Small intestine (tissue), 7 donors: Measurements from ENCODE around the gene CDX2. TPM values are rescaled to one million over a fixed set of nuclear protein-coding genes. Genes with fewer than 3 reads are reported as not detected.

Experiments
- DNase-seq, 2 donors: peaks; one replicate each; pipeline versions ENCODE4 v3.0.0 to v3.0.0-alpha.2; 2013
- FAIRE-seq: peaks from 2 replicates; lab custom pipeline; 2012; peaks lifted over from hg19 to GRCh38; lab: Jason Lieb, UNC
- H3K27ac ChIP-seq, 3 donors: one replicate each; pipeline ENCODE4 v1.5.1; 2013; ENCODE audit warnings: low read length in 2 of 3, mild to moderate bottlenecking in 2 of 3, control low read depth in 1 of 3, inconsistent platforms in 1 of 3, low read depth in 1 of 3, moderate library complexity in 1 of 3
- H3K27me3 ChIP-seq, 3 donors: one replicate each; pipeline ENCODE4 v1.6.1; 2013; ENCODE audit warnings: low read length in 3 of 3, inconsistent platforms in 1 of 3; ENCODE audit not compliant: control insufficient read depth in 3 of 3, insufficient read depth in 3 of 3
- H3K36me3 ChIP-seq, 3 donors: one replicate each; pipeline ENCODE4 v1.6.1; 2013; ENCODE audit warnings: low read length in 3 of 3, inconsistent platforms in 1 of 3, low read depth in 1 of 3, mild to moderate bottlenecking in 1 of 3, moderate library complexity in 1 of 3; ENCODE audit not compliant: control insufficient read depth in 3 of 3, insufficient read depth in 2 of 3
- H3K4me1 ChIP-seq, 3 donors: one replicate each; pipeline ENCODE4 v1.6.1; 2013; ENCODE audit warnings: low read length in 2 of 3, inconsistent platforms in 1 of 3, low read depth in 1 of 3, mild to moderate bottlenecking in 1 of 3, moderate library complexity in 1 of 3; ENCODE audit not compliant: control insufficient read depth in 3 of 3, insufficient read depth in 2 of 3
- H3K4me3 ChIP-seq, 3 donors: one replicate each; pipeline ENCODE4 v1.5.1; 2013; ENCODE audit warnings: low read length in 3 of 3, control low read depth in 1 of 3, inconsistent platforms in 1 of 3, low read depth in 1 of 3, mild to moderate bottlenecking in 1 of 3, moderate library complexity in 1 of 3
- H3K9me3 ChIP-seq, 2 donors: one replicate each; pipeline ENCODE4 v1.6.1; 2013; ENCODE audit warnings: low read depth in 1 of 2, low read length in 1 of 2; ENCODE audit not compliant: control insufficient read depth in 2 of 2, insufficient read depth in 1 of 2
- WGBS, 3 donors: extraction: QIAGEN DNeasy Blood & Tissue Kit; methylation state at CpG; one replicate each; pipeline ENCODE4 v1.1.7; 2013; 5-methylcytosine and 5-hydroxymethylcytosine counted together
- polyA plus RNA-seq, 4 donors: library from polyadenylated mRNA; stranded (reverse) in 3 of 4; unstranded in 1 of 4; fragments of 200-250 nt in 3 of 4; fragments of 120-200 nt in 1 of 4; gene quantifications; one replicate each; pipeline versions ENCODE4 v1.2.1 to v1.2.3, GENCODE V29; 2013
- donor health status: healthy with polysubstance abuse.
- donor health status: control.
- donor health status: control.
- donor health status: Bipolar disorder and iron deficiency.
- donor health status: healthy.

Gene CDX2
- polyA plus RNA-seq, 4 donors: 66.2 to 187 (median 93.4) TPM

- WGBS, 3 donors: 3 to 9% (median 4%) methylated on average over 52 to 53 of the region's 53 CpGs
- peak overlapping the region; percentile 18 to 38 (median 28) for H3K4me3 ChIP-seq
- peaks cover 2 to 36% (median 6%) of the 10 kb centered on the region in 3 donors for H3K4me1 ChIP-seq
- H3K27me3 ChIP-seq: peaks cover 0 to 50% (median 44%) of the 10 kb centered on the region in 3 donors
- DNase-seq (peak; percentile 49 to 66), FAIRE-seq (no peak)
- H3K27ac ChIP-seq: peak overlapping the region; percentile 75 to 98 (median 78)
- H3K36me3 ChIP-seq: peaks cover 0 to 26% (median 0%) of the 10 kb centered on the region in 3 donors
- no peaks in the 10 kb centered on the region for H3K9me3 ChIP-seq
These were observed 1.5 kb upstream of the CDX2 start for GRCh38 chr13:27970382-27971235.

GRCh38 chr13:27969866-27970229 is 733 bp upstream of the CDX2 start:
- peak overlapping the region; percentile 78 to 98 (median 95) for H3K27ac ChIP-seq
- WGBS, 3 donors: 3 to 19% (median 8%) methylated on average over 7 of the region's 7 CpGs
- FAIRE-seq (no peak), DNase-seq (no peak)
- peak overlapping the region in 2 of 3 donors; percentile 21 to 38 for H3K4me3 ChIP-seq
- peaks cover 0 to 50% (median 46%) of the 10 kb centered on the region in 3 donors for H3K27me3 ChIP-seq
- H3K36me3 ChIP-seq: peaks cover 0 to 33% (median 0%) of the 10 kb centered on the region in 3 donors
- H3K9me3 ChIP-seq: no peaks in the 10 kb centered on the region
- peaks cover 2 to 36% (median 6%) of the 10 kb centered on the region in 3 donors for H3K4me1 ChIP-seq

- peaks cover 0 to 52% (median 49%) of the 10 kb centered on the region in 3 donors for H3K27me3 ChIP-seq
- H3K27ac ChIP-seq: peak overlapping the region; percentile 90 to 98 (median 97)
- H3K9me3 ChIP-seq: no peaks in the 10 kb centered on the region
- H3K4me3 ChIP-seq: peak overlapping the region; percentile 78 to 97 (median 89)
- FAIRE-seq: no peak
- H3K4me1 ChIP-seq: peaks cover 0 to 23% (median 2%) of the 10 kb centered on the region in 3 donors
- no peak for DNase-seq
- peaks cover 0 to 43% (median 0%) of the 10 kb centered on the region in 3 donors for H3K36me3 ChIP-seq
- WGBS, 3 donors: 0 to 4% (median 1%) methylated on average over 58 to 86 of the region's 86 CpGs
These were observed 616 bp downstream of the CDX2 start for GRCh38 chr13:27968316-27969081.

DNA sequence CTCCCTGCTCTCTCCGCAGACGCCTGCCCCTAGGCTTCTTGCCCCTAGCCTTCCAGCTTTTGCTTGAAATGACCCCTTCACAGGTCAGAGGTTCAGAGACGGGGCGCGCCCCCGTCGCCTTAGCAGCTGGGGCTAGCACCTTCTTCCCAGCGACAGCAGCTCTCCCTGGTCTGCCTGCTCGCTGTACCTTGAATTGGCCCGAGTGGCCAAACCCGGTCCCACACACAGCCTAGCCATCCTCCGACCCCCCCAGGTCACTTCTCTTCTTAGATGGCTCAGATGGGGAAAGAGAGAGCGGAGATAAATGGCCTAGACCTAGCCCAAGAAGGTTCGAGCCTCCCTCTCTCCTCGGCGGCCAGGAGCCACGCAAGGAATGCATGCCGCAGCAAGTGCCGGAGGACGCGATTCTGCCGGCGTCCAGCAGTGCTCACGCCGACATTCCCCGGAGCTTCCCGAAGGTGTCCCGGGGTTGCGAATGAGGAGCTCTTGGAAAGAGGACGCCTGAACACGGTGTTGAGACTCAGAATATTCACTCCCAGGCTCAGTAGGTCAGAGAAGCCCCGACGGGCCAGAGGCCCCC is 1.3 kb downstream of the CDX2 start:
- DNase-seq (peak; percentile 16 to 30), FAIRE-seq (no peak)
- Histone ChIP-seq H3K4me3 (peak overlapping the region; percentile 78 to 97 (median 89)), H3K9me3 (no peaks in the 10 kb centered on the region), H3K36me3 (peaks cover 0 to 50% (median 0%) of the 10 kb centered on the region in 3 donors), H3K27me3 (peaks cover 0 to 52% (median 45%) of the 10 kb centered on the region in 3 donors), H3K4me1 (peaks cover 0 to 21% (median 2%) of the 10 kb centered on the region in 3 donors), H3K27ac (peak overlapping the region; percentile 90 to 98 (median 97))
- 1 to 11% (median 3%) methylated on average over 33 of the region's 33 CpGs for WGBS, 3 donors

DNA sequence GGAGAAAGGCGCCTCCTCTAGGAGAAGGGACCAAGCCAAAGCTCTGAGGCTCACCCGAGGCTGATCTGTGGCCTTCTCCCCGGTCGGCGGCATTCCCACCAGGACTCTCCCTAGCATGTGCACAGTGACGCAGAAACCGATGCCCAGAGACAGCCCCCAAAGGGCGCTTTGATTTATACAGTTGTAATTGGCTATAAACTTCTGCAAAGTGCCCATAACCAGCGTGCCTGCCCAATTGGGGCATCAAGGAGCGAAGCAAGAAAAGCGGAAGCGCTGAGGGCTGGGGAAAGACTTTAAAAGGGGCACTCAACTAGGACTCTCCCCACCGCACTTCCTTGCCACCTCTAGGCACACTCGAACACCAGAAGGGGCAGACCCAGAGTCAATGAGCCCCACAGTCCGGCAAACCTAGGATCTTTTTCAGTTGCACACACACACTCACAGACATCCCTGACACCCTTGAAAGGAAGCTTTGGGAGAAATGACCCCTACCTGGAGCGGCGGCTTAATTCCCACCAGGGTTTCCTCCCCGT is 1.8 kb downstream of the CDX2 start:
- Histone ChIP-seq H3K27ac (peak overlapping the region; percentile 90 to 98 (median 97)), H3K4me3 (peak overlapping the region; percentile 78 to 97 (median 89)), H3K36me3 (peaks cover 0 to 55% (median 4%) of the 10 kb centered on the region in 3 donors), H3K27me3 (peaks cover 0 to 52% (median 49%) of the 10 kb centered on the region in 3 donors), H3K4me1 (peaks cover 0 to 20% (median under 1%) of the 10 kb centered on the region in 3 donors), H3K9me3 (no peaks in the 10 kb centered on the region)
- DNase-seq (peak; percentile 28 to 51), FAIRE-seq (no peak)
- 1 to 6% (median 1%) methylated on average over 18 of the region's 18 CpGs for WGBS, 3 donors

DNA sequence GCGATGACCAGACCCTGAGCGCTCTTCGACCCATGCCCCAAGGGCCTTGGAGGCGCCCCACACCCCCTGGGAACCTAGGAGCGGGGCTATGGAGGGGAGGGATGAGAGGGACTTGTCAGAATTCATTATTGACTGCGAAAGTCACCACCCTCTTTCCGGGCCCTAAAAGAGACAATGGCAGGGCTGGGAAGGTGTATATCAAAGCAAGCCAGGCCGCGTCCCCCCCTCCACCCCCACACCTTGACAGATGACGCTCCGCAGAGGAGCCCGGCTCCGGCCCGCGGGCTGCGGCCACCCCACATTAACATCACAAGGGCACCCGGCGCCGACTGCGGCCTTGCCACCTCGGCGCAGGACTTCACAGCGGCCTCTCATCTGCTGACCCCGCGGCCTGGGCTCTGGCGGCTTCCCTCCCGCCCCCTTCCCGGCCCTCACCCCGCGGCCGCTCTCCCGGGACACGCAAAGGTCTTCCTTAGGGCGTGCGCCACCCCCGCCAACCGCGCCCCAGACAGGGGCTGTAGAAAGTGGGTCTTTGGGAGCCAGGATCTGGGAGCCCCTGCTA is 2.4 kb downstream of the CDX2 start:
- Histone ChIP-seq H3K27me3 (peaks cover 0 to 52% (median 51%) of the 10 kb centered on the region in 3 donors), H3K27ac (peak overlapping the region; percentile 90 to 98 (median 97))
- 3 to 7% (median 4%) methylated on average over 33 to 38 of the region's 38 CpGs for WGBS, 3 donors

DNA sequence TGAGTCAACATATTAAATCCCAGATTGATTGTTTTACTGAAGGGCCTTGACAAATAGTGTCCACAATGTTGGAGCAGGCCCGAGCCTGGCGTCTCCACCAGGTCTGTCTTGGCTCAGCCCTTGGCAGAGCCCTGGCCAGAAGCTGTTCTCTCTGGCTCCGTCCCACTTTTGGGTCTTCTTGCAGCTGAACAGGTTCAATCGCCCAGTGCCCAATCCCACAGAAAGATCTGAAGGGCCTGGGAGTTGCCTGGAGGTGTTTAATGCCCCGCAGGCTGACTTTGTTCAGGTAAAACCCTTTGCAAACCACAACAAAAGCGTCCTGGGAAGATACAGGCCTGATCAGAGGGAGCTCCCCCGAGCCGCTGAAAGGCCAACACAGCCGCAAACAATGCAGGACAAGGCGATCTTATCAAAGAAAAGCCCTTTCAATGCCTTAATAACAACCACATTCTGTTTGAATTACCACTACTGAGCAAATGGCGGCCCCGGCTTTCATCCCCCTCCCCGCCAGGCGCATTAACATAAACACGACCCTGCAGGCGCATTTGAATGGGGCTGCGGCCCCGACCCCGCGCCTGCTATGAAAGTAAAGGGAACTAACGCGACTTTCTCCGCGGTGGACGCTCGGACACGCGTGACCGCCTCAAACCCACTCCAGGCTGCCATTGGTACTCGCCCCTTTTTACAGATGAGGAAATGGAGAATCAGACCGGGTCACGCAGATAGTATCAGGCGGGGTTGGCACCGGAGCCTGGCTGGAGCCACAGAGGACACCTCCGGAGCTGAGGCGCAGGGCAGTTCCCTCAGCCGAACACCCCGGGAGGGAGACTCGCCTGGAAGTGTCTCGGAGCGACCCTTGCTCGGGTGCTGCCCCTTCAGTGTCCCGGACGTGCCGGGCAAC is 3.1 kb downstream of the CDX2 start:
- WGBS, 3 donors: 2 to 7% (median 6%) methylated on average over 44 to 45 of the region's 45 CpGs
- no peak for FAIRE-seq
- peak overlapping the region; percentile 78 to 97 (median 89) for H3K4me3 ChIP-seq
- peak; percentile 55 to 64 for DNase-seq
- no peaks in the 10 kb centered on the region for H3K9me3 ChIP-seq
- H3K4me1 ChIP-seq: peaks cover 0 to 14% (median 3%) of the 10 kb centered on the region in 3 donors
- H3K36me3 ChIP-seq: peaks cover 0 to 66% (median 4%) of the 10 kb centered on the region in 3 donors
- H3K27me3 ChIP-seq: peaks cover 0 to 52% (median 51%) of the 10 kb centered on the region in 3 donors
- H3K27ac ChIP-seq: peak overlapping the region; percentile 90 to 98 (median 97)

More for the DNA sequence above, 2.4 kb downstream of the CDX2 start:
- H3K36me3 ChIP-seq: peaks cover 0 to 59% (median 4%) of the 10 kb centered on the region in 3 donors
- H3K4me3 ChIP-seq: peak overlapping the region; percentile 78 to 97 (median 89)
- no peaks in the 10 kb centered on the region for H3K9me3 ChIP-seq
- peaks cover 0 to 16% (median 0%) of the 10 kb centered on the region in 3 donors for H3K4me1 ChIP-seq
- no peak for FAIRE-seq
- DNase-seq: peak; percentile 44 to 50
